Karpas-422 (cell line): ENCODE data around the gene MTERF1. TPM values are rescaled to one million over a fixed set of nuclear protein-coding genes. Genes with fewer than 3 reads are reported as not detected.

Experiments
- DNase-seq: peaks from one replicate; pipeline ENCODE4 v3.0.0-alpha.2; 2015
- H2AFZ ChIP-seq: fragments of 200-600 bp; sonication (generic); 2 replicates; pipeline ENCODE4 v1.6.1; 2014; ENCODE audit warnings: antibody characterized with exemption, low read length, mixed read lengths
- H3K27ac ChIP-seq: fragments of 200-600 bp; sonication (generic); 2 replicates; pipeline ENCODE4 v1.5.1; 2014; ENCODE audit warnings: mild to moderate bottlenecking, low read length, moderate library complexity
- H3K27me3 ChIP-seq: fragments of 200-600 bp; sonication (generic); 2 replicates; pipeline ENCODE4 v1.6.1; 2014; ENCODE audit warnings: low read length, mixed read lengths
- H3K36me3 ChIP-seq: fragments of 200-600 bp; sonication (generic); 2 replicates; pipeline ENCODE4 v1.6.1; 2014; ENCODE audit warnings: low read length, mixed read lengths; ENCODE audit not compliant: insufficient read depth
- H3K4me1 ChIP-seq: fragments of 200-600 bp; sonication (generic); 2 replicates; pipeline ENCODE4 v1.6.1; 2014; ENCODE audit warnings: mild to moderate bottlenecking, low read length, mixed read lengths
- H3K4me2 ChIP-seq: fragments of 200-600 bp; sonication (generic); 2 replicates; pipeline ENCODE4 v1.6.1; 2014; ENCODE audit warnings: low read length, low read depth, mild to moderate bottlenecking; ENCODE audit not compliant: poor library complexity, severe bottlenecking
- H3K4me3 ChIP-seq: fragments of 200-600 bp; sonication (generic); 2 replicates; pipeline ENCODE4 v1.5.1; 2014; ENCODE audit warnings: mild to moderate bottlenecking, antibody characterized with exemption, low read length, mixed read lengths
- H3K79me2 ChIP-seq: fragments of 200-600 bp; sonication (generic); 2 replicates; pipeline ENCODE4 v1.6.1; 2014; ENCODE audit warnings: mild to moderate bottlenecking, low read length, mixed read lengths
- H3K9ac ChIP-seq: fragments of 200-600 bp; sonication (generic); 2 replicates; pipeline ENCODE4 v1.6.0; 2014; ENCODE audit warnings: low read length
- H3K9me2 ChIP-seq: fragments of 200-600 bp; sonication (generic), shearing (Covaris generic); replicated peaks from 2 replicates; pipeline ENCODE4 v1.6.0; 2014; ENCODE audit warnings: mild to moderate bottlenecking, low read length, moderate library complexity; ENCODE audit not compliant: insufficient read depth
- H3K9me3 ChIP-seq: fragments of 300-700, 200-600 bp; sonication (generic); 2 replicates; pipeline ENCODE4 v1.6.1; 2014; ENCODE audit warnings: low read length, mixed read lengths
- H4K20me1 ChIP-seq: fragments of 200-600 bp; sonication (generic); 2 replicates; pipeline ENCODE4 v1.6.1; 2014; ENCODE audit warnings: mild to moderate bottlenecking, antibody characterized with exemption, low read length, low read depth; ENCODE audit not compliant: insufficient read depth
- total RNA-seq: library from RNA; depleted of rRNA; stranded (reverse); fragments of >200 nt; shearing (Covaris generic); gene quantifications from 2 replicates; pipeline ENCODE4 v1.2.3, GENCODE V29; 2014; ENCODE audit warnings: low replicate concordance; rRNA removed

MTERF1 gene
- 21.1 and 25.5 TPM in 2 replicates for total RNA-seq

- peak within 1 kb of the TSS; percentile 89 for H3K4me3 ChIP-seq
- H3K27me3 ChIP-seq, result no peaks in the 10 kb centered on the region
- H3K4me1 ChIP-seq, result peaks cover 30% of the 10 kb centered on the region
- no peaks in the 10 kb centered on the region for H4K20me1 ChIP-seq
- peak within 1 kb of the TSS; percentile 99 for H2AFZ ChIP-seq
- H3K27ac ChIP-seq, result no peak within 1 kb of the TSS
- H3K4me2 ChIP-seq, result peak within 1 kb of the TSS; percentile 83
- peaks cover 25% of the 10 kb centered on the region for H3K36me3 ChIP-seq
- peak within 1 kb of the TSS; percentile 85 for H3K9ac ChIP-seq
- peaks cover 49% of the 10 kb centered on the region for H3K79me2 ChIP-seq
- peak; percentile 99 for DNase-seq
- no peaks in the 10 kb centered on the region for H3K9me2 ChIP-seq
- no peaks in the 10 kb centered on the region for H3K9me3 ChIP-seq
Observed at GRCh38 chr7:91880413-91881241, at the start of gene MTERF1. Gene MTERF1 (minus strand): TSS chr7:91880702. CDS start chr7:91880083, 619 bp downstream.

- no peaks in the 10 kb centered on the region for H3K79me2 ChIP-seq
- no peaks in the 10 kb centered on the region for H3K9me3 ChIP-seq
- H3K9me2 ChIP-seq, result no peaks in the 10 kb centered on the region
- no peaks in the 10 kb centered on the region for H3K36me3 ChIP-seq
- no peak overlapping the region for H3K4me3 ChIP-seq
- H3K4me1 ChIP-seq, result peaks cover 3% of the 10 kb centered on the region; the same call in 1 of the 2 replicates
- H2AFZ ChIP-seq, result peak overlapping the region; percentile 58; the same call in 1 of the 2 replicates
- DNase-seq, result no peak
- no peaks in the 10 kb centered on the region for H4K20me1 ChIP-seq
- H3K27me3 ChIP-seq, result no peaks in the 10 kb centered on the region; the same call in 1 of the 2 replicates
- H3K4me2 ChIP-seq, result peak overlapping the region; percentile 7
- H3K27ac ChIP-seq, result no peak overlapping the region
- H3K9ac ChIP-seq, result no peak overlapping the region
Observed at GRCh38 chr7:91929463-91929862, 49.0 kb upstream of the MTERF1 start.

GRCh38 chr7:91927912-91928311 lies 47.4 kb upstream of the MTERF1 start:
- Histone ChIP-seq H3K27me3 (no peaks in the 10 kb centered on the region; the same call in 1 of the 2 replicates), H2AFZ (no peak overlapping the region), H3K9me3 (no peaks in the 10 kb centered on the region), H3K9ac (no peak overlapping the region), H3K4me2 (no peak overlapping the region), H3K27ac (no peak overlapping the region), H3K4me1 (peaks cover 3% of the 10 kb centered on the region; the same call in 1 of the 2 replicates), H3K79me2 (no peaks in the 10 kb centered on the region), H3K4me3 (no peak overlapping the region), H3K9me2 (no peaks in the 10 kb centered on the region), H4K20me1 (no peaks in the 10 kb centered on the region), H3K36me3 (no peaks in the 10 kb centered on the region)
- no peak for DNase-seq

- Histone ChIP-seq H3K9me2 (no peaks in the 10 kb centered on the region), H3K4me2 (no peak overlapping the region), H3K27ac (no peak overlapping the region), H3K36me3 (no peaks in the 10 kb centered on the region), H3K9me3 (no peaks in the 10 kb centered on the region), H4K20me1 (no peaks in the 10 kb centered on the region), H2AFZ (no peak overlapping the region), H3K9ac (no peak overlapping the region), H3K79me2 (no peaks in the 10 kb centered on the region), H3K4me3 (no peak overlapping the region), H3K4me1 (no peaks in the 10 kb centered on the region), H3K27me3 (no peaks in the 10 kb centered on the region)
- DNase-seq, result no peak
Observed at GRCh38 chr7:91922857-91923256, 42.4 kb upstream of the MTERF1 start.

- H3K4me1 ChIP-seq, result no peaks in the 10 kb centered on the region
- H3K27me3 ChIP-seq, result no peaks in the 10 kb centered on the region
- no peak overlapping the region for H2AFZ ChIP-seq
- DNase-seq, result no peak
- H3K36me3 ChIP-seq, result no peaks in the 10 kb centered on the region
- H3K27ac ChIP-seq, result no peak overlapping the region
- no peaks in the 10 kb centered on the region for H3K9me3 ChIP-seq
- no peak overlapping the region for H3K9ac ChIP-seq
- no peaks in the 10 kb centered on the region for H4K20me1 ChIP-seq
- H3K79me2 ChIP-seq, result no peaks in the 10 kb centered on the region
- no peak overlapping the region for H3K4me2 ChIP-seq
- H3K9me2 ChIP-seq, result no peaks in the 10 kb centered on the region
- H3K4me3 ChIP-seq, result no peak overlapping the region
Observed at GRCh38 chr7:91918356-91918755, 37.9 kb upstream of the MTERF1 start.

- no peak overlapping the region for H3K27ac ChIP-seq
- H3K27me3 ChIP-seq, result no peaks in the 10 kb centered on the region
- H3K9me3 ChIP-seq, result no peaks in the 10 kb centered on the region
- no peak overlapping the region for H3K4me3 ChIP-seq
- no peak overlapping the region for H3K4me2 ChIP-seq
- H4K20me1 ChIP-seq, result no peaks in the 10 kb centered on the region
- H2AFZ ChIP-seq, result no peak overlapping the region
- no peaks in the 10 kb centered on the region for H3K36me3 ChIP-seq
- no peaks in the 10 kb centered on the region for H3K9me2 ChIP-seq
- H3K9ac ChIP-seq, result no peak overlapping the region
- H3K79me2 ChIP-seq, result no peaks in the 10 kb centered on the region
- H3K4me1 ChIP-seq, result no peaks in the 10 kb centered on the region
- DNase-seq, result no peak
Observed at GRCh38 chr7:91916051-91916440, 35.5 kb upstream of the MTERF1 start.

- H3K27ac ChIP-seq, result no peak overlapping the region
- H3K27me3 ChIP-seq, result no peaks in the 10 kb centered on the region
- H4K20me1 ChIP-seq, result no peaks in the 10 kb centered on the region
- no peak for DNase-seq
- no peak overlapping the region for H3K4me3 ChIP-seq
- H3K36me3 ChIP-seq, result no peaks in the 10 kb centered on the region
- H3K9me3 ChIP-seq, result no peaks in the 10 kb centered on the region
- H2AFZ ChIP-seq, result no peak overlapping the region
- no peak overlapping the region for H3K4me2 ChIP-seq
- H3K9me2 ChIP-seq, result no peaks in the 10 kb centered on the region
- no peaks in the 10 kb centered on the region for H3K4me1 ChIP-seq
- no peaks in the 10 kb centered on the region for H3K79me2 ChIP-seq
- H3K9ac ChIP-seq, result no peak overlapping the region
Observed at GRCh38 chr7:91915401-91916050, 35.0 kb upstream of the MTERF1 start.

- Histone ChIP-seq H3K4me1 (no peaks in the 10 kb centered on the region), H3K9me2 (no peaks in the 10 kb centered on the region), H3K4me2 (no peak overlapping the region), H3K9ac (no peak overlapping the region), H3K79me2 (no peaks in the 10 kb centered on the region), H3K27ac (no peak overlapping the region), H3K36me3 (no peaks in the 10 kb centered on the region), H3K4me3 (no peak overlapping the region), H2AFZ (no peak overlapping the region), H3K9me3 (no peaks in the 10 kb centered on the region), H3K27me3 (no peaks in the 10 kb centered on the region), H4K20me1 (no peaks in the 10 kb centered on the region)
- no peak for DNase-seq
Observed at GRCh38 chr7:91913612-91914011, 33.1 kb upstream of the MTERF1 start.
